K562 (cell line): ENCODE measurements around the gene RPP38. TPM values are rescaled to one million over a fixed set of nuclear protein-coding genes. Genes with fewer than 3 reads are reported as not detected.

ENCODE experiments used
- ATF7 ChIP-seq: fragments of 450-650 bp; IDR thresholded peaks from 2 replicates; pipeline ENCODE4 v1.7.1; 2014; ENCODE audit warnings: mild to moderate bottlenecking, moderate library complexity
- CEBPB ChIP-seq: fragments of 450-650 bp; IDR thresholded peaks from 2 replicates; pipeline ENCODE4 v1.6.1; 2016; ENCODE audit warnings: missing genetic modification characterization, missing compliant biosample characterization
- CREB3 ChIP-seq: fragments of 450-650 bp; conservative IDR thresholded peaks from 2 replicates; pipeline ENCODE4 v1.6.1; 2016; ENCODE audit warnings: missing genetic modification characterization, low read depth, mild to moderate bottlenecking, missing compliant biosample characterization, moderate library complexity
- ETV5 ChIP-seq: sonication (generic); formaldehyde crosslinking; IDR thresholded peaks from 2 replicates; pipeline ENCODE4 v1.4.0; 2020; ENCODE audit warnings: low read depth, mild to moderate bottlenecking, missing genetic modification reagents
- FOXA3 ChIP-seq, 2 experiments: fragments of 450-650 bp in 1 of 2; sonication (generic) in 1 of 2; formaldehyde crosslinking; IDR thresholded peaks in 1 of 2; conservative IDR thresholded peaks in 1 of 2; 2 replicates each; pipeline versions ENCODE4 v1.4.0 to v1.8.0; 2020 to 2022; ENCODE audit warnings: mild to moderate bottlenecking in 2 of 2, missing genetic modification reagents in 1 of 2
- MAFF ChIP-seq: IDR thresholded peaks from 2 replicates; pipeline ENCODE4 v1.6.1; 2012; ENCODE audit warnings: low read length, improper control_type of control experiment
- MBD2 ChIP-seq: sonication (generic); IDR thresholded peaks from 2 replicates; pipeline ENCODE4 v1.6.1; 2016; ENCODE audit warnings: low read depth, borderline replicate concordance
- NEUROD1 ChIP-seq: fragments of 150-350 bp; IDR thresholded peaks from 2 replicates; pipeline ENCODE4 v1.6.1; 2014; ENCODE audit warnings: borderline replicate concordance, low read length, low read depth; ENCODE audit not compliant: partially characterized antibody
- NFXL1 ChIP-seq: fragments of 450-650 bp; formaldehyde crosslinking; IDR thresholded peaks from 2 replicates; pipeline ENCODE4 v1.4.0; 2021; ENCODE audit warnings: mild to moderate bottlenecking
- PCBP2 ChIP-seq: fragments of 200-400 bp; formaldehyde crosslinking; IDR thresholded peaks from 2 replicates; pipeline ENCODE4 v1.6.1; 2018; ENCODE audit warnings: low read length, low read depth, mild to moderate bottlenecking, moderate library complexity; ENCODE audit not compliant: poor library complexity, severe bottlenecking
- PML ChIP-seq: IDR thresholded peaks from 2 replicates; pipeline ENCODE4 v1.6.1; 2012; ENCODE audit warnings: low read length, inconsistent platforms
- POLR2AphosphoS2 ChIP-seq: IDR thresholded peaks from 2 replicates; pipeline ENCODE4 v1.6.1; 2012; ENCODE audit warnings: low read length, improper control_type of control experiment
- RBM25 ChIP-seq: fragments of 200-400 bp; formaldehyde crosslinking; IDR thresholded peaks from 2 replicates; pipeline ENCODE4 v1.6.1; 2018; ENCODE audit warnings: low read length, low read depth, moderate library complexity; ENCODE audit not compliant: severe bottlenecking
- TEAD2 ChIP-seq: fragments of 450-650 bp; IDR thresholded peaks from 2 replicates; pipeline ENCODE4 v1.6.1; 2016; ENCODE audit warnings: missing genetic modification characterization, control low read depth, missing compliant biosample characterization
- TRIM28 ChIP-seq: fragments of 450-650 bp; IDR thresholded peaks from 2 replicates; pipeline ENCODE4 v1.6.1; 2017
- ZNF717 ChIP-seq: fragments of 250-450 bp; sonication (Bioruptor Pico); IDR thresholded peaks from 2 replicates; pipeline ENCODE4 v1.5.0; 2021
- ZNF75A ChIP-seq: fragments of 450-650 bp; formaldehyde crosslinking; IDR thresholded peaks from 2 replicates; pipeline ENCODE4 v1.4.0; 2020; ENCODE audit warnings: mild to moderate bottlenecking
- ZNF785 ChIP-seq: fragments of 250-450 bp; sonication (Bioruptor Pico); IDR thresholded peaks from 2 replicates; pipeline ENCODE4 v1.4.0; 2020; ENCODE audit warnings: mild to moderate bottlenecking
- polyA plus RNA-seq, 8 experiments: library from polyadenylated mRNA; depleted of rRNA in 4 of 8; stranded (reverse) in 5 of 8; unstranded in 3 of 8; fragments of >200 nt; fragmentation: Nextera tagmentation in 2 of 8; fragmentation: Illumina TruSeq in 1 of 8; extraction: Ambion mirVana in 2 of 8; extraction: Trizol in 1 of 8; gene quantifications; 2 replicates each; pipeline versions ENCODE4 v1.2.1 to v1.2.3, GENCODE V29; 2011 to 2014; ENCODE audit warnings: inconsistent platforms in 1 of 8, missing spikeins in 1 of 8
- total RNA-seq, 7 experiments: library from RNA; depleted of rRNA in 6 of 7; stranded (reverse); fragments of >200 nt in 6 of 7; fragmentation: Illumina TruSeq in 2 of 7; extraction: Trizol in 2 of 7; gene quantifications; 2 replicates each; pipeline versions ENCODE4 v1.2.1 to v1.2.3, GENCODE V29; 2011 to 2021; ENCODE audit warnings: low replicate concordance in 1 of 7
- TF ChIP-seq, protein P1 (sequence below): sonication (generic); formaldehyde crosslinking; IDR thresholded peaks from 2 replicates; pipeline ENCODE4 v1.8.1; 2023; ENCODE audit warnings: mild to moderate bottlenecking, missing genetic modification reagents

RPP38 gene
- total and polyA plus RNA-seq, 9 of the 15 experiments (the other 6 are each of a cell fraction or from before 2014, with no cell fraction given), result 26.3 to 58.6 (median 33.8) TPM

GRCh38 chr10:15084502-15084922, 12.6 kb upstream of the RPP38 start (continued):
- TF ChIP-seq, protein P1, sequence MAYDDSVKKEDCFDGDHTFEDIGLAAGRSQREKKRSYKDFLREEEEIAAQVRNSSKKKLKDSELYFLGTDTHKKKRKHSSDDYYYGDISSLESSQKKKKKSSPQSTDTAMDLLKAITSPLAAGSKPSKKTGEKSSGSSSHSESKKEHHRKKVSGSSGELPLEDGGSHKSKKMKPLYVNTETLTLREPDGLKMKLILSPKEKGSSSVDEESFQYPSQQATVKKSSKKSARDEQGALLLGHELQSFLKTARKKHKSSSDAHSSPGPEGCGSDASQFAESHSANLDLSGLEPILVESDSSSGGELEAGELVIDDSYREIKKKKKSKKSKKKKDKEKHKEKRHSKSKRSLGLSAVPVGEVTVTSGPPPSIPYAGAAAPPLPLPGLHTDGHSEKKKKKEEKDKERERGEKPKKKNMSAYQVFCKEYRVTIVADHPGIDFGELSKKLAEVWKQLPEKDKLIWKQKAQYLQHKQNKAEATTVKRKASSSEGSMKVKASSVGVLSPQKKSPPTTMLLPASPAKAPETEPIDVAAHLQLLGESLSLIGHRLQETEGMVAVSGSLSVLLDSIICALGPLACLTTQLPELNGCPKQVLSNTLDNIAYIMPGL (CRISPR knock-in tag), result no peak
- TF ChIP-seq NFXL1 (CRISPR knock-in tag), result no peak
- TF ChIP-seq PCBP2, result no peak
- TF ChIP-seq TRIM28, result no peak
- no peak for TF ChIP-seq ZNF717 (CRISPR knock-in tag)
- TF ChIP-seq RBM25, result peak; percentile 26
- TF ChIP-seq ETV5, result no peak
- no peak for TF ChIP-seq NEUROD1
- no peak for TF ChIP-seq POLR2AphosphoS2
- no peak for TF ChIP-seq CEBPB
- peak; percentile 46 to 57; a peak in 3 of 4 replicates for TF ChIP-seq FOXA3 (CRISPR knock-in tag; conservative IDR thresholded peaks at IDR 0.05 in 1 of 2, IDR thresholded peaks at IDR 0.05 in 1 of 2)
- TF ChIP-seq PML, result no peak
- TF ChIP-seq ZNF75A, result no peak
- TF ChIP-seq MAFF, result no peak
- no peak for TF ChIP-seq ATF7
- no peak for TF ChIP-seq CREB3
- peak; percentile 55; the same call in 1 of the 2 replicates for TF ChIP-seq TEAD2 (tag)
- no peak for TF ChIP-seq MBD2
- TF ChIP-seq ZNF785, result no peak
